ENCODE results near the gene TBXAS1. TPM values are rescaled to one million over a fixed set of nuclear protein-coding genes. Genes with fewer than 3 reads are reported as not detected.

Gene TBXAS1
- total RNA-seq, 1 donor from 2014 or later: 3.8 TPM

- no peak for DNase-seq (ENCODE audit: low spot score in 2 of 2)
- no peak overlapping the region for H3K27ac ChIP-seq
- no peaks in the 10 kb centered on the region for H3K27me3 ChIP-seq
- H3K36me3 ChIP-seq: peaks cover 21 to 55% of the 10 kb centered on the region in 2 donors
- intact Hi-C loops (cut with DNase I): no loop called here
- peaks cover 0 to 2% of the 10 kb centered on the region in 2 donors for H3K4me1 ChIP-seq
- H3K9me3 ChIP-seq: no peaks in the 10 kb centered on the region
- TF ChIP-seq CTCF (IDR thresholded peaks at IDR 0.05): no peak
- no peak overlapping the region for H3K4me3 ChIP-seq
Measured at GRCh38 chr7:140041659-140042385, 212.8 kb downstream of the TBXAS1 start.

GRCh38 chr7:140042386-140042670 lies 213.3 kb downstream of the TBXAS1 start:
- Histone ChIP-seq H3K27me3 (no peaks in the 10 kb centered on the region), H3K4me3 (no peak overlapping the region), H3K9me3 (no peaks in the 10 kb centered on the region), H3K4me1 (peaks cover 0 to 2% of the 10 kb centered on the region in 2 donors), H3K27ac (no peak overlapping the region), H3K36me3 (peaks cover 16 to 50% of the 10 kb centered on the region in 2 donors)
- intact Hi-C loops (cut with DNase I): no loop called here
- no peak for TF ChIP-seq CTCF (IDR thresholded peaks at IDR 0.05)
- DNase-seq (ENCODE audit: low spot score in 2 of 2): no peak

GRCh38 chr7:140044251-140044650 lies 215.2 kb downstream of the TBXAS1 start:
- intact Hi-C loops (cut with DNase I): no loop called here
- Histone ChIP-seq H3K4me1 (peaks cover 0 to 3% of the 10 kb centered on the region in 2 donors), H3K9me3 (no peaks in the 10 kb centered on the region), H3K4me3 (no peak overlapping the region), H3K27ac (no peak overlapping the region), H3K27me3 (no peaks in the 10 kb centered on the region), H3K36me3 (peaks cover 11 to 35% of the 10 kb centered on the region in 2 donors)
- no peak for DNase-seq (ENCODE audit: low spot score in 2 of 2)
- TF ChIP-seq CTCF (IDR thresholded peaks at IDR 0.05): no peak

- H3K9me3 ChIP-seq: no peaks in the 10 kb centered on the region
- intact Hi-C loops (cut with DNase I): no loop called here
- no peak for DNase-seq (ENCODE audit: low spot score in 2 of 2)
- no peak overlapping the region for H3K4me3 ChIP-seq
- TF ChIP-seq CTCF (IDR thresholded peaks at IDR 0.05): no peak
- no peak overlapping the region for H3K27ac ChIP-seq
- peaks cover 0 to 9% of the 10 kb centered on the region in 2 donors for H3K4me1 ChIP-seq
- H3K36me3 ChIP-seq: peaks cover 3 to 24% of the 10 kb centered on the region in 2 donors
- no peaks in the 10 kb centered on the region for H3K27me3 ChIP-seq
Measured at GRCh38 chr7:140045697-140046096, 216.6 kb downstream of the TBXAS1 start.

GRCh38 chr7:140047197-140047596 lies 218.1 kb downstream of the TBXAS1 start:
- no peak for TF ChIP-seq CTCF (IDR thresholded peaks at IDR 0.05)
- Histone ChIP-seq H3K4me1 (peaks cover 0 to 9% of the 10 kb centered on the region in 2 donors), H3K4me3 (no peak overlapping the region), H3K36me3 (peaks cover 0 to 16% of the 10 kb centered on the region in 2 donors), H3K9me3 (no peaks in the 10 kb centered on the region), H3K27me3 (no peaks in the 10 kb centered on the region), H3K27ac (no peak overlapping the region)
- intact Hi-C loops (cut with DNase I): no loop called here
- no peak for DNase-seq (ENCODE audit: low spot score in 2 of 2)
